Measurements from ENCODE around the gene KCNJ6.

KCNJ6 gene

DNA sequence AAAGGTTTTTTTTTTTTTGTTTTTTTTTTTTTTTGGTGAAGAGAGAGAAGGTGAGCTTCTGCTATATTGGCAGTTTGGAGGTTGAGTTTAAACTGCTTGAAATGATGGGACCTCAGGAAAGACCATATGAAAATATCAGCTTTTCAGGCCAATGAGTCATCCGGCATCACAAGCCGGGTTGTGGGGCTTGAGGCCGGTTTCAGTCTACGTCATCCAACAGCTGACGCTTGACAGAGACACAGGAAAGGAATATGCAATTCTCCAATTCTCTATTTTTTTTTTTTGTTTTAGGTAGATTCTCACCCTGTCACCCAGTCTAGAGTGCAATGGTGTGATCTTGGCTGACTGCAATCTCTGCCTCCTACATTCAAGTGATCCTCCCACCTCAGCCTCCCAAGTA lies 52.4 kb downstream of the KCNJ6 start:
- no peak for DNase-seq

GRCh38 chr21:37862536-37862935 lies 53.7 kb downstream of the KCNJ6 start:
- DNase-seq, result no peak

DNA sequence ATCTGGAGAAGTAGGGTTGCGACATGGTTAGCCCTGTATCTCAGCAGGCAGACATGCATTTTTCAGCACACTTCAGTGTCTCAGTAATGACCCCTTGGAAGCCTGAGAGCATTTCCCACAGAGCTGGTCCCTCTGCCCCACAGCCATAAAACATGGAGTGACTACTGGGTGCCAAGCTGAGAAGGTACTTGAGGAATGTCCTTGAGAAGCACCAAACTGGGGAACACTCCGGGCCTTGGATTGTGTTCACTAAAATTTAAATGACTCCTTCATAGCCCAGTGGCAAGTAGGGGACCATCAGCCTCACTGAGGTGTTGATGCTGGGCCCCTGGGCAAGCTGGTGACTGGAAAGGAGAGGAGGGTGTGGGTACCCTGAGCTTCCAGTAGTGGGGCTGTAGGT lies 54.7 kb downstream of the KCNJ6 start:
- no peak for DNase-seq

DNA sequence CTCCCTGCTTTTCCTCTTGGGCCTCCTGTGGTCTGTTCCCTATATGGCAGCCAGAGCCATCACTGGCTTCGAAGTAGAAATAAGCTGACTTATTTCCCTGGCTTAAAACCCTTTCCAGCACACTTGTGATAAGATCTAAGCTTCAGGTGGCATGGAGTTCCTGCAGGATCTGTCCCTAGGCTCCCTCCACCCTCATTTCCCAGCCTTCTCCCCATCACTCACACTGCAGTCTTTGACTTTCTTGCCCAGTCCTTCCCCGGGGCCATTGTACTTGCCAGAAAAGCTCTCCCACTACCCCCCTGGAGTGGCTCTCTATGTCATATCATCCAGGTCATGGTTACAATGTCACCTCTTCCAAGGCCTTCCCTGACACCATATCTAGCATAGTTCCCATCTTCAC lies 55.8 kb downstream of the KCNJ6 start:
- no peak for DNase-seq

DNA sequence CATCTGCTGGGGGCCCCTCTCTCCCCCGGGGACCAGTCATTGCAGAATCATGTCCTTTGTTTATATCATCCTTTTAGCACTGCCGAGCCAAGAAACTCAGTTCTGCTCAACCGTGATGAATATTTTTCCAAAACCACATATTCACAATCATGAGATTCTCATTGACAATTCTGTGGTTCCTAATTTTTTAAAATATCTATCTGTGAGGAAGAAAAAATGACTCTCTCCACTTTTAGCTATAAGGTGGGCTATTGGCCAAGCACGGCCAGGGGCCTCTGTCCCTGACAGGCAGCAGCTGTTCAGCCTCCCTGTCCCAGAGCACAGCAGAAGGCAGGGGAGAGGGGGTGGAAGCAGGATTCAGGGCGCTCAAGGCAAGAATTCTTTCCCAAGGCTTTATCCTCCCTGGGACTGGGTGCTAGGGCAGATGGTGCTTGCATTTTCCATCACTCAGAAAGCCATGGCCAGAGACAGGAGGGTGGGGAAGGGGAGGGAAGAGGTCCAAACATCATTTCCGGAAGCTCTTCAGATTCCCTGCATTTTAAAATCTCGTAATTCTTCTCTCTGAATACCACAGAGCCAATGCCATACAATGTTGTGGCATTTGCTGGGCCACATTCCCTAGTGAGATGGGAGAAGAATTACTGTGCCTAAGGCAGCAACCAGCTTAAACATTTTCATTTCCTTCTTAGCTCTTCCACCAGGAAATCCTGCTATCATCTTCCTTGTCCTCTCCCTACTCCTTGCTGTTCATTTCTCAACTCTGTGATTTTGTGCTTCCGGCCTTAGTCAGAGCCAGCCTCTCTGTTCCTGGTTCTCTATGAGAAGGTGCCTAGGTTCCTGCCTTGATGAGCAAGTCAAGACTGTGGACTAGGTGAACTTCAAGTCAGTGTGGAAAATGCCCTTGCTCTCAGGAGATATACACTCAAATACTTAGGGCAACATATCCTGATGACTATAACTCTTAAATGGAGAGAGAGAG lies 60.3 kb downstream of the KCNJ6 start:
- DNase-seq, result no peak

DNA sequence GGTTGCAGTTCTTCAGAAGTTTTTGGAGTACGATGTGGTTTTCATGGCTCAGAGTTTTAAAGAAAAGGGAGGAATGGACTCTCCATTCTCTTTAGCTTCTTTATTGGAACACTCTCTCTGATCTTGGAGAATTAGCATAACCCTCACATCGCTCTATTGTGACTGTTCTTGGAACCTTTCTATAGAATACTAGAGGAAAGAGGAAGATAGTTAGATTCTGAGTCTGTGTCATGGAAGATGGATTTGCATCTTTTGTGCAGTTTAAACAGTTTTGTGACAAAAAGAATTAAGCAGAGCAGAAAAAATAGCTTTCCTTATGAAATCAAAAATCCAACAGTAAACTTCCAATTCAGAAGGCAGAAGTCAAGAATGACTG lies 61.0 kb downstream of the KCNJ6 start:
- no peak for DNase-seq

DNA sequence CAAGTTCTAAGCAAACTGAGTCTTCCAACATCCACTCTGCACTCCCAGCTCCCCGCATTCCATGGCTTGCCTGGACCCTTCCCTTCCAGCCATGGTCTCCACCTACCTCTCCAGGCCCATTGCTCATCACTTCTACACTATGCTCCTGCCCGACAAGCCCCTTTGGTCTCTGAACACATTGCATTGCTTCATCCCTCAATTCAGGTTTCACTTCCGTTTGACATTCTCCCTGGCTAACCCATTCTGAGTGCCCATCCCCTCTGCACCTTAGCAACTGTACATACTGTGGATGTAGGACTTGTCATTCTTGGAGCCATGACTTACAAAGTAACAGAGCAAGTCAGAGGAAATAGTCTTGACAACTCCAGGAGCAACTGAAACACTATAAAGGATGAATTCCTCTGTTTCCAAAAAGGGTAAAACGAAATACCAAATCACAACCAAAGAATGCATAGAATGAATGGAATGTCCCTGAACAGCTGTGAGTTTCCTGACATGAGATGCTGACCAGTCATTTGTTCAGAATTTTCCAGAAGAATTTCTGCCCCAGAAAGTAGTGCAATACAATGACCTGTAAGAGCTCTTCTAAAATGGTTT lies 66.7 kb downstream of the KCNJ6 start:
- no peak for DNase-seq

- DNase-seq, result no peak
These were observed 67.4 kb downstream of the KCNJ6 start for GRCh38 chr21:37848721-37849490.

DNA sequence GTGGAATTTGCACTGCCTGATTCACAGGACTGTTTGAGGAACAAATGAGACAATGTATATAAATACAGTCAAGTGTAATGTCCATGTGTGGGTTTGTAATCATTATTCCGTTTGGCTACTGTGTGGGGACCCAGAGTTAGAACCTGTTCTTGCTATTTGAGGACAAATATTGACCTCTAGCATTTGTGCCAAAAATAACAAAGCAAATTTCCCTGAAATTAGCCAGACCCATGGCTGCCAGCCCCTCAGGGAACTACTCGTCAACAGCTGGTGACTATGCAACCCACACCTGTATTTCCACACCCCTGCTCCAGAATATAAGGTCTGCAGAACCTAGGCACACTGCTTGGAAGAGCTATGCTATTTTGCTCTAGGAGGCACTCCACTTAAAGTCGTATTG lies 70.7 kb downstream of the KCNJ6 start:
- no peak for DNase-seq

DNA sequence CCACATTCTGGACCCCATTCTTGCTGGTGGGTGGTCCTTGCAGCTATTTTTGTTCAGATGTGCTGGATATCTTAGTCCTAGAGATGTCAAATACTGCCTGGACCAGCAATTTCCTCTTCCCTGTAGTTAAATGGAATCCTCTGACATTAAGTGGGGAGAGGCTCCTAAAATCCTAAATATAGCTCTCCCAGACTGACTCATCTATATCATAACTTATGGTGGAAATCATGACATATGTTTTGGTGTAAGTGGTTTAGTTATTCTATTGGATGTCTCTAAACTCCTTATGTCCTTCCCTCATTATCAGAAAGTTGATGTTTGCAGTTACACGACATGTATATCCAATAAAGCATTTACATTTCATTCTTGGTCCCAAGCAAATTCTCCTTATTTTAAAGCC lies 73.1 kb downstream of the KCNJ6 start:
- DNase-seq, result no peak

DNA sequence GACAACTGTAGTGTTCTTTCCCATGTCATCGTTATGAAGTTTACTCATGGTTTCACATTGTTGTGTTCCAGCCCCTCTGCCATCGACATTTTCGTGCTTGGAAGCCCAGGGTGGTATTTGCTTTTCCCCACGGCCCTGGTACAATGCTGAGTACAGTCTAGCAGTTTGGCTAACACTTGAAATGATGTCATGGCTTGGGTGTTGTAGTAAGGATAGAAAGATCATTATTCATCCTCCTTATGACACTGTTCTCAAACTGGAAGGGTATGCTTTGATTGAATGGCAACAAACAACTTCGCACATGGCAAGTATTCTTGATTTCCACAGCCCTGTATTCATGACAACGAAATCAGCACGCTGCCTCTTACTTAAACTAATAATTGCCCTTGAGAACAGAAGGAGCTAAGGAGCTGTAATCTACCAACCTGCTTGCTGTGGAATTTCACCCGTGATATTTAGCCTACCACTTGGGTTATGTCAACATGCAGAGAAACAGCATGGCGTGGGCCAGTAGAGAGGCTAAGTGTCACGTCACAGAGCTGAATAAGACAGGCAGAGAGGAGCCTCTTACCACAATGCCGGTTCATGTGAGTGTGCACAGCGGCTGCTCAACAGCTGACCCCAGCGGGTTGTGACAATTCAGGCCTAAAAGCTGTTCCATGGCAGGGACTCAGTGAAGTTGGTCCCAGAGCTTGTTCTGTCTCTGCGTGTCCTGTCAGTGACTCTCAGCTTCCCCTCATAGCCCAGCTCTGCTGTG lies 73.9 kb downstream of the KCNJ6 start:
- DNase-seq, result no peak

GRCh38 chr21:37837381-37837780 lies 78.9 kb downstream of the KCNJ6 start:
- no peak for DNase-seq

- no peak for DNase-seq
These were observed 80.8 kb downstream of the KCNJ6 start for GRCh38 chr21:37835481-37835880.

- no peak for DNase-seq
These were observed 83.0 kb downstream of the KCNJ6 start for GRCh38 chr21:37833301-37833700.

DNA sequence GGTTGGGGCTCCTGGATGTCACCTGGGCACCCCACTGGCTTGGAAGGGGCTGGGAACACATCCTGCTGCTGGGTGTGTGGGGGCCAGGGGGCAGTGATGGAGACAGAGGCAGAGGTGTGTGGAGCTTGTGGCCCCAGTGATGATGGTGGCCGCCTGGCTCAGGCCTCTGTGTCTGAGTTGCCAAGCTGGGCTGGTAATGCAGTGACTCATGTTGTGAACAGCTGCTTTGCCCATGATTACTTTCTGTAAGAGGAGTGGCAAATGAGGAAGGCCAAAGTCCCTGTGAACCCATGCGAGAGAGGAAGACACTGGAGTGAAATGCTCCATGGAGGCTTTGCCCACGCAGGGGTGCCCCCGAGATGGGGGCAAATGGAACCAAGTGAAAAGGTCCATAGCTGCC lies 86.8 kb downstream of the KCNJ6 start:
- DNase-seq, result no peak

DNA sequence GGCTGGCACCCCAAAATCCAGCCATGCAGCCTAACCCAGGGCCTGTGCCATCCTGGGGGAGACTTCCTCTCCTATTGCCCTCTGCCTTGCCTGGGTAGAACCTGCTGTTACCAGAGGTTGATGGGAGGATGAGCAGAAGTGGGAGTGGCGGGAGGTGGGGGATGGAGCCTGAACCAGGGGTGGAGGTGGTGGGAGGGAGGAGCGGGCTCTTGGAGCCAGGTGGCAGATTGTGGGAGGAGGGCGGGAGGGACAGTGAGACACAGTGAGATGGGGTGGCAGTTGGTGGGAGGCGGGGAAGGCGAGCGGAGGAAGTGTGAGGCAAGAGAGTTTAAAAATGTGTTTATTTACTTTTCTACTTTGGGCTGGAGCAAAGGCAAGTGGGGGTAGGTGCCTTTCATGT lies 87.3 kb downstream of the KCNJ6 start:
- DNase-seq, result no peak

GRCh38 chr21:37828556-37828955 lies 87.7 kb downstream of the KCNJ6 start:
- no peak for DNase-seq

DNA sequence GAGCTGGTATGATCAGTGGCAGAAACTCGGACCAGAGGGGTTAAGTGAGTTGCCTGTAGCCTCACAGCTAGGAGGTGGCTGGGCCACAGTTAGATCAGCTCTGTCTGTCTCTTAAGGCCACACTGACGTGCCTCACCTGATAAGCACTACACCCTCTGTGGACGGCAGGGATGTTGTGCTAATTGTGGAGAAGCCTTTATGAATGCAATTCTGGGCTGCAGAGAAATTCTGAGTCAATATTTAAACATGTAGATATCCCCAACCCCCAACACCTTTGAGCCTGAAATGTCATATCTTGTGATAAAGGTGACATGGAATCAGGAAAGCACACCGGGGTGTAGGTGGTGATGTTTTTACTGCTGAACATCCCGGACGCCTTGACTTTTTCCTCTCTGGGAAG lies 88.3 kb downstream of the KCNJ6 start:
- DNase-seq, result no peak

GRCh38 chr21:37821786-37822450 lies 94.3 kb downstream of the KCNJ6 start:
- DNase-seq, result no peak

DNA sequence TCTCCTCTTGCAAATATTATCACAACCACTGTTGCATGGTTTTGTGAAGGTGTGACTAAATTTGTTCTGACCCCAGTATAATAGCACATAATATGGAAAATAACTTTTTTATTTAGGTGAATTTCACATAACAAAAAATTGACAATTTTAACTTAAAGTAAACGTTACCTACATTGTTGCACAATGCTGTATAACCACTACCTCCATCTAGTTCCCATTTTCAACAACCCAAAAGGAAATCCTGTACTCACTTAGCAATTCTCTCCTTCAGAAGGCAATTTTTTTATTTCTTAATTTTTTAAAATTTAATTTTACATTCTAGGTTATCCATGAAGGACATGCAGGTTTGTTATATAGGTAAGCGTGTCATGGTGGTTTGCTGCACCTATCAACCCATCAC lies 95.2 kb downstream of the KCNJ6 start:
- DNase-seq, result no peak

DNA sequence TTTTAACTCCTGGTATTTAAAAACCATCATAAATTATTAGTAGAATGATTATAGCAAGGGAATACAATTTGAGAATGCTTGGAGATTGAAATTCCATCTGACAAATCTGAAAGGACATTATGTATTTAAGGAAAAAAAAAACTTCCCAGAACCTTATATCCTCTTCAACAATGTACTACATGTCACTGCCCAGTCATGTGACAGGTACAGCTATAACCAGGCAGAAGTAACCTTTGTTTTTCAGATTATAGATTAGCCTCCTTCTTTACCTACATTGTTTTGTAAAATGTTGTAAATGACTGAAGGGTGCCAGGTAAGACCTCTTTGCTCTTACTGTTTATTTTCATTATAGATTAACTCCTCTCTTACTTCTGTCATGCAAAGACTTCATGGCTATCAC lies 96.9 kb downstream of the KCNJ6 start:
- DNase-seq, result no peak

GRCh38 chr21:37817242-37817641 lies 99.0 kb downstream of the KCNJ6 start:
- DNase-seq, result no peak

All from left hindlimb (tissue), 1 donor.